Inferior parietal cortex (tissue), 1 donor: ENCODE data around the gene TEX13A.

Experiments used
- DNase-seq: peaks from one replicate; pipeline ENCODE4 v3.0.0-alpha.2; 2016; ENCODE audit errors: extremely low spot score

The TEX13A gene

DNA sequence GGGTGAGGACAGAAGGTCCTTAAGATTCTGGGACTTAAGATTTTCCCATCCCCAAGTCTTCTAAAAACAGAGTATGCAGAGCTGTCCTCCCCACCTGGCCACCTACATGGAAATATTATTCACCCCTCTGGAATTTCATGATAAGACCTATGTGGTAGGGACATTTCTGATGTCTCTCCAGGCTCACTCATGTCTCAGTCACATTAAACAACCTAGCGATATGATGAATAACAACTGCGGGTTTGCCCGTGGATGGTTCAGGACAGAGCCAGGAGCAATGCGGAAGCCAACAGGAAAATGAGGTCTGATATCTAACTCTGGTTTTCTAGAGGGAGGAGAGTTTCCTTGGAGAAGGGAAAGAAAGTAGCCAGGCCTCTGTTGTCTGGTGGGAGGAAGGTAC is 47.4 kb downstream of the TEX13A start:
- no peak for DNase-seq
